GM21737 (cell line): ENCODE data around the gene GNAS.
"Not testable (repeated sequence)": the region's sequence is repeated elsewhere in the genome, so short reads cannot be mapped to it uniquely, and the experiment has no call there.

ENCODE experiments used
- ATAC-seq: cut with Tn5 transposase; IDR thresholded peaks from one replicate; pipeline ENCODE4 v1.9.1; 2021; ENCODE audit warnings: mild to moderate bottlenecking, moderate library complexity; ENCODE audit not compliant: unreplicated experiment

The GNAS gene

DNA sequence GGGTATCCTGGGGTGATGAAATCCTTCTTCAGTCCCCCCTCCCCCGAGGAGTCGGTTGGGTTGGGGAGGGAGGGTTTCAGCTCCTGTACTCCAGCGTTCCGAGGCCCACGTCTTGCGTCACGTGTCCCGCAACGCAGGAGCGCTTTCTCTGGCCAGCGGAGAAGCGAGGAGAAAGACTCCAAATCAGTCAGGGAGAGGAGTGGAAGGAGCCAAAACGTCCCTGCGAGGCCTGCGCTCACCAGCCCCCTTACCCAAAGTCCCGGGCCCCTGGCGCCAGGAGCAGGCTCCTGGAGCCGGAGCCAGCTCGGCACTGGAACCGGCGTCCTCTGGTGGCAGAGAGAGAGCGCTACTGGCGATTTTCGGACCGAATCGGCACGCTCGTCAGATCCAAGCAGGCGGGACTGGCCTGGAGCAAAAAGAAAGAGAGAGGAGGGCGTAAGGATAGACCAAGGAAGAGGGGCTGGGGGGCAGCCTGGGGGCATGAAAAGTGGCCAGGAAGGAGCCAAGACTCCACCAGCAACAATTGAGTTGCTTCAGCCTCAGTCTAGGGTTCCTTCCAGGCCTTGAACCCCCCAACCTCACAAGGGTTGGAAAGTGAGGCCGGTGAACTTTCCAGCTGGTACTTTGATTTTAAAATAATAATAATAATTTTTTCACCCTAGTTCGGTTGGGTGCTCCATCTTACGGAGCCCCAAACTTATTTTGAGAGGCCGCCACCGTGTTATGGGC, at the start of gene GNAS:
TSS of gene GNAS (plus strand) at position 174 of the 729 bp plus-strand sequence.
- ATAC-seq = no peak

- no peak for ATAC-seq
Measured at GRCh38 chr20:58803533-58803932, 49.0 kb upstream of the GNAS start.

DNA sequence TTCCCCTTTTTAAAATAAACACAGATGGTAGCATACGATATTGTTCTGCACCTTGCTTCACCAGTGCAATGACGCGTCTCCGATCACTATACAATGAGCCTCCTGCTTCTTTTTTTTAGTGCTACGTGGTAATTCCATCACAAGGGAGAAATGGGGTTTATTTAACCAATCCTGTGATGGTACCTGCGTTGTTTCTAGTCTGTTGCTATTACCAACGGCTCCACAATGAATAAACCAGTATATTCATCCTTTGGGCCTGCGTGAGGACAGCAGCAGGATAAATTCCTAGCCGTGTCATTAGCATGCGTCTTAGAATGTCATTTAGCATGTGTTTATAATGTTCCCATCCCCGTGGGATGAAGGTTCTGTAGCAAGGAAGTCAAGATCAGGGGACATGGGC, 44.7 kb upstream of the GNAS start:
- no peak for ATAC-seq

DNA sequence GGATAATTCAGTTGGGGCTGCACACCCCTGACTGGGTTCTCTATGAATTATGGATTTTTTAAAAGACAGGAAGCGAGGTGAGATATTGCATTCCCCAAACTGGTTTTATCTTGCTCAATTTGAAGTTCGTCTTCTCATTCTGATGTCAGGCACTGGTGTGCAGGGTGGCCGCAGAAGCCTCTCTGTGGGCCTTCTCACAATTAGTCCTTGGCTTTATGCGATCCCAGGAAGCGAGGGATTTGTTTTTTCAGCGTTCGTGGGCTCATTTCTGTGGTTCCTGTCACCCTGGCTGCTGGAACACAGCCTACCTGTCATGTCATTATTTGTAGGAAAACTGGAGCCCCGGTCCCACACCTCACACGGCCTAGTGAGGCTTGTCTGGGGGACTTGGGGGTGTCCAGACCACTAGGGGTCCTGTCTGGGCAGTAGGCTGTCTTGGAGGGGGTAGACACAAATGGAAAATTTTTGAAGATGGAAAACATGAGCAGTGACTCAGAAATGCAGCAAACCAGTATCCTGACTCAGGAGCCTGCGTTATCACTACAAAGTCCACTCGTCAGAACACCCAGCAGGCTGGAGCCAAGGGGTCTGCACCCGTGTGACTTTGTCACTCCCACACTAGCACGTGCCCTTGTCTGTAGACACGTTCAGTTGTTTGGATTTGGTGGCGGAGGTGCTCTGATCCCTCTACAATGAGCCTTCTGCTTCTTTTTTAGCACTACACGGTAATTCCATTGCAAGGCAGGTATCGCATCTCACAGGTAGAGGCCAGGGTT, 44.1 kb upstream of the GNAS start:
- no peak for ATAC-seq

- ATAC-seq = no peak
Measured at GRCh38 chr20:58810116-58810878, 42.2 kb upstream of the GNAS start.

- ATAC-seq = no peak
Measured at GRCh38 chr20:58810879-58811250, 41.7 kb upstream of the GNAS start.

- no peak for ATAC-seq
Measured at GRCh38 chr20:58811334-58811733, 41.2 kb upstream of the GNAS start.

DNA sequence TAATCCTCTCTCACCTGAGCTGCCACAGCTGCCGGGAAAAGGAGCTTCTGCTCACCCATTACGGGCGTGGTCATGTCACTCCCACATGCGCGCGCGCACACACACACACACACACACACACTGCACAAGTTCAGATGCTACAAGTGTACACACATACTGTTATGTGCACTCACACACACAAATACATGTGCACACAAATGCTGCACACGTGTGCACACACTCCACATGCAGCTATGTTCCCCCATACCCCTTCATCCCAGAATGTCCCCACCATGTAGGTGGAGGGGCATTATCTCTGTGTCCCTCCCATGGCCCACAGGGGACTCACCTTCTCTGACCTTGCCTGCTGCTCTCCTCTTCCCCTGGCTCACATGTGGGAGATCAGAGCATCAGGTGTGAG, 39.1 kb upstream of the GNAS start:
- no peak for ATAC-seq

- ATAC-seq = no peak
Measured at GRCh38 chr20:58815448-58815847, 37.1 kb upstream of the GNAS start.

- ATAC-seq = no peak
Measured at GRCh38 chr20:58816051-58816450, 36.5 kb upstream of the GNAS start.

GRCh38 chr20:58816957-58817651, 35.4 kb upstream of the GNAS start:
- no peak for ATAC-seq

DNA sequence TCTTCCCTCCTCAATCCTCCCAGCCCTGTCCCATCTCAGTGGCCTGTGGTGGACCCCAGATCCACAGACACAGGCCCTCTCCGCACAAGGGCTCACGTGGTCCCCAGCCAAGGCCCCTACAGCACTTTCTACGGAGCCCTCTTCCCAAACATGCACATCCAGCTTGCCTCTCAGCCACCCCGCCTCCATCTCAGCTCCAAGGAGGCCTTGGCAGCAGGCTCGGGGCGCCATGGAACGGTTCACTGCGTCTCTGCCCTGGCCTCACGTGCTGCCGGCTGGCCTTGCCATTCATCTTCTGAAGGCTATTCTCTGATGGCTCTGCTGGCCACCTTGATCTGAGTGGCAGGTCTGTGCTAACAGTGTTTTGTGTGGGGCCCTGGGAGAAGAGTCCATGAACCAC, 34.8 kb upstream of the GNAS start:
- ATAC-seq = no peak

DNA sequence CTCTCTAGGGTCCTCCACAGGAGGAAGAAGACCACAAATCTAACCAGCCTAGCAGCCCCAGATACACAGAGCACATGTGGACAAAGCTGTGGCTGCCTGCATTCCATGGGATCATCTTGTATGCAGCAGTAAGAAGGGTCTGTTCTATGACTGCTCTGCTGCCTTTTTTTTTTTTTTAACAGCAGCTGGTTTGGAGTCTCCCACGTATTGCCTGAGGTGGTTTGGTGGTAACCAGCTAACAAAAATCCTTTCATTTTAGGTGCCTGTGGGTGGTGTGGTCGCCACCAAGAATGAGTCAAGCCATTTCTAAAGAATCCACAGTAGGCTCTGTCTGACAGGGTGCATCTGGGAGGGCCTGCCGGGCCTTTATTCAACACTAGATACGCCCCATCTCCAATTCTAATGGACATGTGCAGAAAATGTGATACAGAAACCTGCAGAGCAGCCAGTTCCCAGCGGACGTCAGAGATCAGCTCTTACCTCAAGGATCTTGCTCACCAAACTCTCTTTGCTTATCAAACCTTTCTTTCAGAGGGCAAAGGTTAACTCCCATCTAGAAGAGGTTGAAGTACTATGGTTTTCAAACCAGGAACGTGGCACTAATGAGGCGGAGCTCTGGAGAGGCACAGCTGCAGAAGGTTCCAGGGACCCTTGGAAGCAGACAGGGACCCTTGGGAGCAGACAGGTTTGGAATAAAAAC, 33.8 kb upstream of the GNAS start:
- ATAC-seq = no peak

DNA sequence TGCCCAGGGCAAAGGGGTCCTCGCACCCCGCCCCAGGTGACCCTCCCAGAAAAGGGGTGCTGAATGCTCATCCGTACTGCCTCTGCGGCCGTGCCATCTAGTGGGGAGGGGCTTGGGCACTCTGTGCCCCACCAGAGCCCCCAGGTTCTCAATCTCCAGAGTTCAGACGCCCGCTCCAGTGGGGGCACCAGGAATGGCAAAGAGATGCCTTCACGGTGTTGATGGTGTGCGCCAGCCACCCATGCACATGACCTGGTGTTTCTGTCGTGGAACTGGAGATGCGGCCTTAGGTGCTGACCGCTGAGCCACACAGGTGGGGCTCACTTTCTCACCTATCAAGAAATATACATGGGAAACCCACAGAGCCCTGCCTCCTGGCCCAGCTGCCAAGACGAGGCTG, 32.6 kb upstream of the GNAS start:
- no peak for ATAC-seq

GRCh38 chr20:58820515-58820914, 32.0 kb upstream of the GNAS start:
- ATAC-seq = not testable (repeated sequence)

- ATAC-seq = no peak
Measured at GRCh38 chr20:58822149-58822548, 30.4 kb upstream of the GNAS start.

DNA sequence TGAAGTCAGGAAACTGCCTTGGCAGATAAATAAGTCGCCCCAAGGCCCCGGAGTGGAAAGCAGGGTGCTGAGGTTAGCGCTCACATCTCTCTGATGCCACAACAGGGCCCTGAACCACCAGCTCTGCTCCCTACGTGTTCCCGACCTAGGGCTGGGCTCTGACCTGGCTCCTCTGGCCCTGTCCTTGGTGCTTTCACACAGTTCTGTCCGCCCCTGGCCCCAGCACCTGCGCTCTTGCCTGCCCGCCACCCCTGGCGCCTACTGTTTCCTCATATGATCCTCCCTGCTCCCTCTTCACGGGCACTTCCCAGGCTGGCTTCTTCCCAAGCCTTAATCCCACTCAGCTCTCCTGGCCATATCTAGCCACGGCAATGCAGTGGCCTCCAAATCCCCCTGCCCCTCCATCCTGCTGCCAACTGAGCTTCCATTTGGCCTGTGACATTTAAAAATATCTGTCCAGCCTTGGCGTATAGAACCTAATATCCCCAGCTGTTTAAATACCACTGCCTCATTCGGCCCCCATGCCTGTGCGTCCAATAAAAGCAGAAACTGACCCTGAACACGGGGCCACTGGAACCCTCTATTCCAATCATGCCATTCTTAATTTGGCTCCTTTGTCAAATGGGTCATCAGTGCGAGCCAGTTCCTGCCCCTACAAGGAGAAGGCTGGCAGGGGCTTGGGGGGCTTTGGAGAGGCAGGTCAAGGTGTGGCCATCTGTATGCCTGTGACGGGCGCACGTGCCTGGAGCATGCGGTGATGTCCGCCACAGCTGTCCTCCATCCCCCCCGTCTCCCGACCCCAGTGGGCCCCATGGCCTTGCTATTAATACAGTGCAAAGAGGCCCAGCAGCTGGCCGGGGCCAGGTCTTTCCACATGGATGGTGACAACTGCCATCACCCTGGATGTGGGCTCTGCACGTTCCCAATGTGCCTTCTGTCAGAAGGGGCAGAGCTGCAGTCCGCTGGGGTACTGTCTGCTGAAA, 29.5 kb upstream of the GNAS start:
- no peak for ATAC-seq

DNA sequence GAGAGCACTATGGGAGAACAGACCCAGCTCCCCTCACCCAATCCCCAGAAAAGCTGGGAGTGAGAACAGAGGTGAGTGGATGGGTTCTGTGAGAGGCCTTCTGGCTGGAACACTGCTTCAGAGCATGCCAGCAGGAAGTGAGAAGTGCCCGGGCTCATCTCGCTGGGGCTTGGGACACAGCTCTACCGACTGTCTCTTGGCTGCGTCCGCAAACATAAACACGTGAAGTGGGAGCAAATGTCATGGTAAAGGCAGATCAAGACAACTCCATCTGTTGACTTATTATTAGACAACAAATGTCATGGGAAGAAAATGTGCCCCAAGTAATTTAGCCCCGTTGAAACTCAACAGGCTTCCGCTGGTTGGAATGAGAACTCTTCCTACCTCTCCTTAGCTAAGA, 27.7 kb upstream of the GNAS start:
- ATAC-seq = no peak

GRCh38 chr20:58825450-58825849, 27.1 kb upstream of the GNAS start:
- no peak for ATAC-seq
